GM12864 (cell line): ENCODE measurements around the gene SMG6.

Experiments
- DNase-seq: peaks from one replicate; pipeline ENCODE4 v3.0.0-alpha.2; 2011; ENCODE audit warnings: low read depth
- H3K4me3 ChIP-seq: 2 replicates; pipeline ENCODE4 v1.5.1; 2011; ENCODE audit warnings: mild to moderate bottlenecking, low read depth, low read length, control low read depth
- CTCF ChIP-seq: IDR thresholded peaks from 2 replicates; pipeline ENCODE4 v1.5.1; 2011; ENCODE audit warnings: low read depth, mild to moderate bottlenecking, moderate library complexity, low read length, control low read depth, inconsistent platforms; ENCODE audit errors: missing control alignments

SMG6 gene

GRCh38 chr17:2213291-2213960, 90.2 kb downstream of the SMG6 start:
- DNase-seq = no peak
- no peak for TF ChIP-seq CTCF
- no peak overlapping the region for H3K4me3 ChIP-seq

GRCh38 chr17:2212400-2212981, 91.1 kb downstream of the SMG6 start:
- DNase-seq = no peak
- no peak for TF ChIP-seq CTCF
- H3K4me3 ChIP-seq = no peak overlapping the region

GRCh38 chr17:2211661-2212399, 91.8 kb downstream of the SMG6 start:
- no peak for DNase-seq
- TF ChIP-seq CTCF = no peak
- no peak overlapping the region for H3K4me3 ChIP-seq

GRCh38 chr17:2210726-2211125, 92.9 kb downstream of the SMG6 start:
- no peak for DNase-seq
- no peak for TF ChIP-seq CTCF
- H3K4me3 ChIP-seq = no peak overlapping the region

GRCh38 chr17:2207815-2208515, 95.6 kb downstream of the SMG6 start:
- H3K4me3 ChIP-seq = no peak overlapping the region
- TF ChIP-seq CTCF = no peak
- no peak for DNase-seq

- DNase-seq = no peak
- no peak for TF ChIP-seq CTCF
These were observed 99.2 kb downstream of the SMG6 start for GRCh38 chr17:2204393-2204792.

More at GRCh38 chr17:2204393-2204792, 99.2 kb downstream of the SMG6 start:
- H3K4me3 ChIP-seq = no peak overlapping the region
